Epithelial cell of esophagus (primary cell): Measurements from ENCODE around the gene MTREX.
"Not testable (repeated sequence)": the region's sequence is repeated elsewhere in the genome, so short reads cannot be mapped to it uniquely, and the experiment has no call there.

Source experiments
- DNase-seq: peaks from one replicate; pipeline ENCODE4 v3.0.0; 2010; ENCODE audit warnings: low read depth
- H3K4me3 ChIP-seq: 2 replicates; pipeline ENCODE4 v1.5.1; 2011; ENCODE audit warnings: mild to moderate bottlenecking, low read length, control low read depth
- CTCF ChIP-seq: IDR thresholded peaks from 2 replicates; pipeline ENCODE4 v1.5.1; 2011; ENCODE audit warnings: low read depth, mild to moderate bottlenecking, low read length, control low read depth, inconsistent platforms; ENCODE audit not compliant: insufficient read depth; ENCODE audit errors: missing control alignments

The MTREX gene

GRCh38 chr5:55308254-55308836 is 556 bp downstream of the MTREX start:
- TF ChIP-seq CTCF, result peak; percentile 17

GRCh38 chr5:55313870-55314617 is 6.3 kb downstream of the MTREX start:
- no peak for DNase-seq

More at GRCh38 chr5:55308254-55308836, 556 bp downstream of the MTREX start:
- DNase-seq, result peak; percentile 29
- H3K4me3 ChIP-seq, result peak overlapping the region; percentile 96

GRCh38 chr5:55316289-55316688 is 8.5 kb downstream of the MTREX start:
- no peak overlapping the region for H3K4me3 ChIP-seq
- TF ChIP-seq CTCF, result no peak
- DNase-seq, result no peak

More at GRCh38 chr5:55313870-55314617, 6.3 kb downstream of the MTREX start:
- no peak for TF ChIP-seq CTCF
- no peak overlapping the region for H3K4me3 ChIP-seq

- H3K4me3 ChIP-seq, result no peak overlapping the region
- TF ChIP-seq CTCF, result no peak
- no peak for DNase-seq
These were observed 9.0 kb downstream of the MTREX start for GRCh38 chr5:55316837-55317236.

- H3K4me3 ChIP-seq, DNase-seq: not testable (repeated sequence)
These were observed 10.4 kb downstream of the MTREX start for GRCh38 chr5:55318237-55318636.

GRCh38 chr5:55319491-55319890 is 11.7 kb downstream of the MTREX start:
- no peak overlapping the region for H3K4me3 ChIP-seq
- TF ChIP-seq CTCF, result no peak
- no peak for DNase-seq

GRCh38 chr5:55320571-55320970 is 12.8 kb downstream of the MTREX start:
- TF ChIP-seq CTCF, result no peak
- no peak for DNase-seq
- H3K4me3 ChIP-seq, result no peak overlapping the region
